Uterine smooth muscle cell (primary cell): ENCODE data around the gene AMZ2. TPM values are rescaled to one million over a fixed set of nuclear protein-coding genes. Genes with fewer than 3 reads are reported as not detected.

Experiments
- total RNA-seq: library from RNA; depleted of rRNA; stranded (reverse); fragments of >200 nt; gene quantifications from 2 replicates; pipeline ENCODE4 v1.2.3, GENCODE V29; 2014

AMZ2 gene, protein sequence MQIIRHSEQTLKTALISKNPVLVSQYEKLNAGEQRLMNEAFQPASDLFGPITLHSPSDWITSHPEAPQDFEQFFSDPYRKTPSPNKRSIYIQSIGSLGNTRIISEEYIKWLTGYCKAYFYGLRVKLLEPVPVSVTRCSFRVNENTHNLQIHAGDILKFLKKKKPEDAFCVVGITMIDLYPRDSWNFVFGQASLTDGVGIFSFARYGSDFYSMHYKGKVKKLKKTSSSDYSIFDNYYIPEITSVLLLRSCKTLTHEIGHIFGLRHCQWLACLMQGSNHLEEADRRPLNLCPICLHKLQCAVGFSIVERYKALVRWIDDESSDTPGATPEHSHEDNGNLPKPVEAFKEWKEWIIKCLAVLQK
- total RNA-seq: 70.5 and 82.1 TPM in 2 replicates

DNA sequence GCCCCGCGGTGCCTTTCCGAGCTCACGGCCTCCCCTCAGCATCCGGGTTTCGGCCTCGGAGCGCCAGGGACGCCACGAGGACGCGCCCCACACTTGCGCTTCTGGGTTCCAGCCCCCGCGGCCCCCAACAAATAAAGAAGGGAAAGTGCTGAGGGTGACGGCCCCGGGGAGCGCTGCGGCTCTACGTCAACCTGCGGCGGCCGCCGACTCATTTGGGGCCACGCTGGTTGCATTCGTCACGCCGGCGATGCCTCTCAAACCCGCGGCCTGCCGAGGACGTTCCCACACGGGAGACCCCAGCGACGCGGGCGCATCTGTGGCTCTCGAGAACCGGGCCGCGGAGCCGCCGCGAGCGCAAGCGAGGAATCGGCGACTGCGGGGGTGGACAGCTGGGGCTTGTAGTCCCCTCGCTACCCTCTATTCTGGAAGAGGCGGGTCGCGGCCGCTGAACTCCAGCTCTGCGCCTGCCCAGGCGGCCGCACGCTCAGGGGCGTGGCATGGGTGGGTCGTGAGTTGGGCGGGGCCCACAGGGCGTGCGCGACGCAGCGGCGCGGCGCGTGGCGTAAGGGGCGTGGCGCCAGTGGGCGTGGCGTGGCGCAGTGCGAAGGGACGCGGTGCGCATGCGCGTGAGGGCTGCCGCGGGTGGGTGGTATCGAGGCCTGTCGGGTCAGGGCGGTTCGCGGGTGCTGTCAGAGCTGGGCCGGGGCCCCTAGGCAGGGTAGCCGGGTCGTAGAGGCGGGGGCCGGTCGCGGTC lies at the start of gene AMZ2:
AMZ2 (plus strand) TSS at position 599 of the 754 bp plus-strand sequence. CDS start 2,145 bp downstream, outside the sequence.

DNA sequence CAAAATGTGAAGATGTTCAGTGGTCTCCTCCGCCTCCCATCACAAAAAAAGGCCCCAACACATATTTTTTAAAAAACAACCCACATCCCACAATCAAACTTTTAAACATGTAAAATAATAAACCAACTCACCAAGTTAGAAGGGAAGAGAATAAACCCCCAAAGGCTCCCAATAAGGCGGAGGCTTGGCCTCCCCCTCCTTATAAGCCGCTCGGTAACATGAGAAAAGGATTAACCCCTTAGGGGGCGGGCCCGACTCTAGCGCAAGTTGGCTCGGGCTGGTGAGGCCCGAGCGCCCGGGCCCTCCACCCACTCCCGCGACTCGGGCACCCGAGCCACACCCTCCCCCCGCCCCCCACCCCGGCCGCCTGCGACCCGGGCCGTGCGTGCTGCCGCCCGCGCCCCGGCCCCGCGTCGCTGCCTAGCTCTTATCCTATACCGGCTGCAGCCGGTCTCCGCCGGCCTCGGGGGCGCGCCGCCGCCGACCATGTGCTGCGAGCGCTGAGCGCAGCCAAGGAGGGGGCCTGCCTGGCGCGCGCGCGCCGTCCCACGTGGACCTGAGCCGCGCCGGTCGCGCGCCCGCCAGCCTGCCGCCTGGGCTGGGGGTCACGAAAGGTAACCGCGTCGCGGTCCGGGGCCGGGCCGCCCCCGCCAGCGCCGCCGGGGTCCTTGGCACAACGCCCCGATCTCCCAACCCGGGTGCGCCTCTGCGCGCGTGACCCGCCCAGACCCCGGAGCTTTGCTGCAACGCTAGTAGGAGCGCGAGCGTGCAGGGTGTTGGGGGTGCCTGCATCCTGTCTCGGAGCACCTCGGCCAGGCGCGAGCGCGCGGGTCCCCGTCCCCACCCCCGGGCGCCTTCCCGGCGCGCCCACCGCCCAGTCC lies 43.4 kb downstream of the AMZ2 start, which contains the start of the genes ARSG and SLC16A6:
ARSG (plus strand) TSS at position 541 of the 881 bp plus-strand sequence. CDS start 15,999 bp downstream, outside the sequence.
SLC16A6 (minus strand) TSS at position 173 of the 881 bp plus-strand sequence. CDS start 12,807 bp downstream, outside the sequence.

Other genes starting within 250 kb of the AMZ2 start
- gene KPNA2, start 212.3 kb upstream of the AMZ2 start, total RNA-seq: 64.7 and 197 TPM in 2 replicates
- 3.1 and 10.6 TPM in 2 replicates for gene SLC16A6, start 43.1 kb downstream of the AMZ2 start, total RNA-seq
- gene ARSG, start 43.5 kb downstream of the AMZ2 start, total RNA-seq: 2.4 and 3.0 TPM in 2 replicates
- 95.3 and 186 TPM in 2 replicates for gene WIPI1, start 209.5 kb downstream of the AMZ2 start, total RNA-seq